A549 (cell line): Measurements from ENCODE around the gene SLC49A3. TPM values are rescaled to one million over a fixed set of nuclear protein-coding genes. Genes with fewer than 3 reads are reported as not detected.
A peak's percentile ranks its signal among the peaks of the same experiment; 100 is the strongest.

Experiments used
- ATAC-seq, 2 experiments: fragments of 200-7000 bp in 1 of 2; fragments of >200 bp in 1 of 2; cut with Nextera tagmentation in 1 of 2; cut with Tn5 transposase in 1 of 2; 3 replicates each; pipeline versions ENCODE4 v1.8.0 to v1.9.1; 2018 to 2020; ENCODE audit warnings: mild to moderate bottlenecking in 1 of 2, moderate library complexity in 1 of 2
- CTCF ChIA-PET: fragments of 300-600 bp; sonication (Branson Sonifier 250); formaldehyde crosslinking; extraction: SDS; loops from one replicate; lab custom pipeline; 2021; ENCODE audit warnings: antibody characterized with exemption, inconsistent platforms; lab: Yijun Ruan, JAX
- POLR2A ChIA-PET: fragments of 350-600 bp; formaldehyde crosslinking; extraction: SDS; loops from one replicate; lab custom pipeline; 2021; ENCODE audit warnings: antibody characterized with exemption, inconsistent platforms; lab: Yijun Ruan, JAX
- DNase-seq, 2 experiments: peaks; one replicate each; pipeline versions ENCODE4 v3.0.0 to v3.0.0-alpha.2; 2011 to 2016; ENCODE audit warnings: low read depth in 1 of 2, low spot score in 1 of 2
- FAIRE-seq: peaks from 2 replicates; lab custom pipeline; 2011; peaks lifted over from hg19 to GRCh38; lab: Jason Lieb, UNC
- H3K27ac ChIP-seq, 2 experiments: fragments of >200 bp; sonication (Bioruptor Twin); formaldehyde crosslinking; 3 replicates each; pipeline ENCODE4 v1.5.1; 2016 to 2017
- H3K4me1 ChIP-seq: fragments of >200 bp; sonication (Bioruptor Twin); formaldehyde crosslinking; 3 replicates; pipeline ENCODE4 v1.6.1; 2016
- H3K4me2 ChIP-seq: fragments of >200 bp; sonication (Bioruptor Twin); formaldehyde crosslinking; 3 replicates; pipeline ENCODE4 v1.6.1; 2016
- H3K4me3 ChIP-seq: fragments of >200 bp; sonication (Bioruptor Twin); formaldehyde crosslinking; 3 replicates; pipeline ENCODE4 v1.5.1; 2016
- H3K9me3 ChIP-seq: fragments of >200 bp; sonication (Bioruptor Twin); formaldehyde crosslinking; 3 replicates; pipeline ENCODE4 v1.6.1; 2016
- BHLHE40 ChIP-seq: IDR thresholded peaks from 2 replicates; pipeline ENCODE4 v1.6.1; 2012; ENCODE audit warnings: low read depth, low read length, inconsistent platforms
- CBX2 ChIP-seq: fragments of 200-600 bp; sonication (generic); IDR thresholded peaks from 2 replicates; pipeline ENCODE4 v1.6.1; 2016; ENCODE audit warnings: low read depth, mild to moderate bottlenecking, borderline replicate concordance
- CBX8 ChIP-seq: fragments of 200-600 bp; sonication (generic); IDR thresholded peaks from 2 replicates; pipeline ENCODE4 v1.6.1; 2016
- CEBPB ChIP-seq, 2 experiments: fragments of >200 bp in 1 of 2; sonication (Bioruptor Twin) in 1 of 2; formaldehyde crosslinking in 1 of 2; IDR thresholded peaks; 2 replicates each; pipeline ENCODE4 v1.6.1; 2012 to 2016
- CTCF ChIP-seq: fragments of >200 bp; sonication (Bioruptor Twin); formaldehyde crosslinking; IDR thresholded peaks from 3 replicates; pipeline ENCODE4 v1.5.1; 2016
- E2F6 ChIP-seq: IDR thresholded peaks from 2 replicates; pipeline ENCODE4 v1.6.1; 2012; ENCODE audit warnings: low read depth, borderline replicate concordance
- EHMT2 ChIP-seq: fragments of 200-600 bp; sonication (generic); IDR thresholded peaks from 2 replicates; pipeline ENCODE4 v1.6.1; 2016; ENCODE audit warnings: antibody characterized with exemption, low read depth, mild to moderate bottlenecking, moderate library complexity
- EP300 ChIP-seq, 2 experiments: fragments of >200 bp; sonication (Bioruptor Twin); formaldehyde crosslinking; IDR thresholded peaks; 2 replicates in 1 of 2; 3 replicates in 1 of 2; pipeline ENCODE4 v1.6.1; 2016 to 2017
- ESRRA ChIP-seq: fragments of 150-350 bp; IDR thresholded peaks from 2 replicates; pipeline ENCODE4 v1.6.1; 2014; ENCODE audit warnings: mild to moderate bottlenecking, low read length, borderline replicate concordance
- FOSB ChIP-seq: fragments of 250-450 bp; sonication (Bioruptor Pico); IDR thresholded peaks from 2 replicates; pipeline ENCODE4 v1.5.0; 2020; ENCODE audit warnings: mild to moderate bottlenecking, moderate library complexity
- FOSL2 ChIP-seq, 2 experiments: fragments of 450-650 bp in 1 of 2; fragments of >200 bp in 1 of 2; sonication (Bioruptor Twin) in 1 of 2; formaldehyde crosslinking; IDR thresholded peaks; 2 replicates each; pipeline versions ENCODE4 v1.5.0 to v1.6.1; 2016 to 2020; ENCODE audit warnings: mild to moderate bottlenecking in 1 of 2, moderate library complexity in 1 of 2
- HDAC2 ChIP-seq: fragments of 200-600 bp; sonication (generic); IDR thresholded peaks from 2 replicates; pipeline ENCODE4 v1.6.1; 2016
- HEYL ChIP-seq: fragments of 250-450 bp; sonication (Bioruptor Pico); IDR thresholded peaks from 2 replicates; pipeline ENCODE4 v1.8.0; 2021; ENCODE audit warnings: mild to moderate bottlenecking, moderate library complexity
- HMGXB4 ChIP-seq: fragments of 250-450 bp; sonication (Bioruptor Pico); IDR thresholded peaks from 2 replicates; pipeline ENCODE4 v1.5.0; 2021; ENCODE audit warnings: mild to moderate bottlenecking, moderate library complexity, borderline replicate concordance
- HOXB13 ChIP-seq: fragments of 250-450 bp; sonication (Bioruptor Pico); IDR thresholded peaks from 2 replicates; pipeline ENCODE4 v1.5.0; 2020; ENCODE audit warnings: low read depth, mild to moderate bottlenecking, moderate library complexity
- HOXB5 ChIP-seq: fragments of 250-450 bp; sonication (Bioruptor Pico); IDR thresholded peaks from 2 replicates; pipeline ENCODE4 v1.5.0; 2020; ENCODE audit warnings: mild to moderate bottlenecking, moderate library complexity
- MAX ChIP-seq: IDR thresholded peaks from 2 replicates; pipeline ENCODE4 v1.6.1; 2012
- MYC ChIP-seq: IDR thresholded peaks from 2 replicates; pipeline ENCODE4 v1.6.1; 2012; ENCODE audit warnings: mild to moderate bottlenecking, inconsistent platforms, low read length, improper control_type of control experiment, borderline replicate concordance
- NFE2L2 ChIP-seq: fragments of 150-350 bp; conservative IDR thresholded peaks from 2 replicates; pipeline ENCODE4 v1.6.1; 2014; ENCODE audit warnings: low read length
- NR3C1 ChIP-seq: fragments of >200 bp; sonication (Bioruptor Twin); formaldehyde crosslinking; IDR thresholded peaks from 3 replicates; pipeline ENCODE4 v1.6.1; 2017
- POLR2A ChIP-seq: IDR thresholded peaks from 2 replicates; pipeline ENCODE4 v1.6.1; 2012; ENCODE audit warnings: mild to moderate bottlenecking, low read length
- POLR2AphosphoS2 ChIP-seq: conservative IDR thresholded peaks from 2 replicates; pipeline ENCODE4 v1.6.1; 2012; ENCODE audit warnings: low read length, improper control_type of control experiment, inconsistent platforms
- RCOR1 ChIP-seq: fragments of 150-350 bp; IDR thresholded peaks from 2 replicates; pipeline ENCODE4 v1.6.1; 2014; ENCODE audit warnings: antibody characterized with exemption, low read length, low read depth
- RFX5 ChIP-seq: fragments of 450-650 bp; IDR thresholded peaks from 2 replicates; pipeline ENCODE4 v1.7.1; 2014; ENCODE audit warnings: antibody characterized with exemption, mild to moderate bottlenecking, moderate library complexity
- RNF2 ChIP-seq: fragments of 200-600 bp; sonication (generic); IDR thresholded peaks from 2 replicates; pipeline ENCODE4 v1.6.1; 2016; ENCODE audit warnings: low read depth, mild to moderate bottlenecking, antibody characterized with exemption, moderate library complexity, borderline replicate concordance
- SMC3 ChIP-seq: fragments of >200 bp; sonication (Bioruptor Twin); formaldehyde crosslinking; IDR thresholded peaks from 3 replicates; pipeline ENCODE4 v1.6.1; 2018; ENCODE audit warnings: inconsistent platforms
- USF2 ChIP-seq: fragments of 450-650 bp; IDR thresholded peaks from 2 replicates; pipeline ENCODE4 v1.6.1; 2014; ENCODE audit warnings: antibody characterized with exemption
- WGBS: methylation state at CpG from one replicate; pipeline ENCODE4 v1.1.6; 2017; ENCODE audit errors: missing lambda C conversion rate; 5-methylcytosine and 5-hydroxymethylcytosine counted together
- polyA plus RNA-seq, 4 experiments: library from polyadenylated mRNA; depleted of rRNA in 3 of 4; stranded (reverse); fragments of >200 nt; fragmentation: RNase III in 1 of 4; extraction: RNeasy Plus Mini Kit Qiagen cat#74134 plus additional on column Dnase treatment in 1 of 4; gene quantifications; 2 replicates in 3 of 4; 3 replicates in 1 of 4; pipeline ENCODE4 v1.2.3, GENCODE V29; 2011 to 2017

Gene SLC49A3
- polyA plus RNA-seq, 2 of the 4 experiments (the other 2 are of a cell fraction), result 0.05 to 0.12 TPM

GRCh38 chr4:657834-658667 is 30.9 kb downstream of the SLC49A3 start:
- Histone ChIP-seq H3K9me3 (no peaks in the 10 kb centered on the region; the same call in 2 of the 3 replicates), H3K4me1 (no peaks in the 10 kb centered on the region), H3K4me2 (no peak overlapping the region), H3K27ac (no peak overlapping the region), H3K4me3 (no peak overlapping the region)
- POLR2A ChIA-PET, result no interaction called here
- FAIRE-seq (no peak), DNase-seq (no peak), ATAC-seq (no peak)
- CTCF ChIA-PET, result no interaction called here
- WGBS, result 45% methylated on average over 3 of the region's 27 CpGs
- TF ChIP-seq RNF2, result no peak
- no peak for TF ChIP-seq HOXB5
- TF ChIP-seq HEYL (CRISPR knock-in tag), result no peak
- TF ChIP-seq FOSL2 (IDR thresholded peaks at IDR 0.05), result no peak
- TF ChIP-seq FOSL2 (CRISPR knock-in tag; IDR thresholded peaks at IDR 0.05), result no peak
- TF ChIP-seq POLR2AphosphoS2, result no peak
- TF ChIP-seq CBX8, result no peak
- TF ChIP-seq ESRRA, result 0 out of 2 replicates have a peak, but pooled peaks have one; percentile 19
- TF ChIP-seq E2F6, result no peak

- H3K27ac ChIP-seq, result no peak overlapping the region
- H3K4me2 ChIP-seq, result no peak overlapping the region
- no peak overlapping the region for H3K4me3 ChIP-seq
- ATAC-seq (no peak), DNase-seq (no peak), FAIRE-seq (no peak)
- ChIA-PET CTCF (no interaction called here), POLR2A (no interaction called here)
- H3K4me1 ChIP-seq, result no peaks in the 10 kb centered on the region
- no peaks in the 10 kb centered on the region; the same call in 2 of the 3 replicates for H3K9me3 ChIP-seq
- no peak for TF ChIP-seq FOSB (CRISPR knock-in tag)
- no peak for TF ChIP-seq RNF2
- TF ChIP-seq BHLHE40, result no peak
- TF ChIP-seq SMC3, result no peak
- TF ChIP-seq NFE2L2, result no peak
- WGBS, result 79% methylated on average over 10 of the region's 23 CpGs
These were observed 31.6 kb downstream of the SLC49A3 start for GRCh38 chr4:657338-657833.

- POLR2A ChIA-PET, result no interaction called here
- no peak overlapping the region for H3K4me2 ChIP-seq
- no peak overlapping the region for H3K4me3 ChIP-seq
- ATAC-seq (no peak), DNase-seq (no peak), FAIRE-seq (no peak)
- H3K4me1 ChIP-seq, result no peaks in the 10 kb centered on the region
- H3K27ac ChIP-seq, result no peak overlapping the region
- WGBS, result 90% methylated on average over 27 of the region's 58 CpGs
- H3K9me3 ChIP-seq, result no peaks in the 10 kb centered on the region; the same call in 2 of the 3 replicates
- CTCF ChIA-PET, result no interaction called here
- TF ChIP-seq MYC (no peak), CBX8 (no peak), CBX2 (no peak), RCOR1 (no peak), HDAC2 (no peak), HMGXB4 (CRISPR knock-in tag) (no peak), MAX (no peak), CTCF (no peak), EHMT2 (no peak), POLR2A (no peak), EP300 (IDR thresholded peaks at IDR 0.05) (no peak), USF2 (no peak), CEBPB (IDR thresholded peaks at IDR 0.05) (no peak), RFX5 (no peak), RNF2 (no peak), NR3C1 (no peak), HOXB13 (CRISPR knock-in tag) (no peak)
- TF ChIP-seq, all 56 proteins: peak for 0
These were observed 32.3 kb downstream of the SLC49A3 start for GRCh38 chr4:656436-657337.
